GM12872 (cell line): ENCODE results near the gene NAXD.

Experiments
- TF ChIP-seq, protein P1 (sequence below): IDR thresholded peaks from 3 replicates; pipeline ENCODE4 v1.5.1; 2011; ENCODE audit warnings: low read depth, mild to moderate bottlenecking, low read length, moderate library complexity; ENCODE audit not compliant: insufficient read depth

The NAXD gene

DNA sequence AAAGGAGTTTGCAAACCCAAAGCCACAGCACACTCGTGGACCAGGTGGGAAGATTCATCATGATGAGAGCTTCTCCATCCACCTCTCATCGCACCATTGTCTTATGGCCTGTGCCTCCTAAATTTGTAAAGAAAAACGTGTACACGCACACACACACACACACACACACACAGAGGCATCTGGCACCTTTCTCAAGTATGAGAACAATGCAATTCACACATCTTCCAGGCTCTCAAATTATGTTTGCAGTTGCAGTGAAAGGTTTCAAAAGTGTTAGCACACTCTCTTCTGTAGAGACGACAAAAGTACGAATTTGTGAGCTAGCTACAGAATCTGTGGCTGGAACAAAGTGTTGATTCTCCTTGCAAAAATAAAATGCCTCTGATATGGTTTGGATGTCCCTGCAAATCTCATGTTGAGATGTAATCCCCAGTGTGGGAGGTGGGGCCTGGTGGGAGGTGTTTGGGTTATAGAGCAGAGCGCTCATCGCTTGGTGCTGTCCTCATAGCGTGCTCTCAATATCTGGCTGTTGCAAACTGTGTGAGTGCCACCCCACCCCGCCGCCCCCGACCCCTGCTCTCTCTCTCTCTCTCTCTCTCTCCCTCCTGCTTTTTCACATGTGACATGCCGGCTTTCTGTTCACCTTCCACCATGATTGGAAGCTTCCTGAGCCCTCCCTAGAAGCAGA lies 32.0 kb upstream of the NAXD start:
- TF ChIP-seq, protein P1, sequence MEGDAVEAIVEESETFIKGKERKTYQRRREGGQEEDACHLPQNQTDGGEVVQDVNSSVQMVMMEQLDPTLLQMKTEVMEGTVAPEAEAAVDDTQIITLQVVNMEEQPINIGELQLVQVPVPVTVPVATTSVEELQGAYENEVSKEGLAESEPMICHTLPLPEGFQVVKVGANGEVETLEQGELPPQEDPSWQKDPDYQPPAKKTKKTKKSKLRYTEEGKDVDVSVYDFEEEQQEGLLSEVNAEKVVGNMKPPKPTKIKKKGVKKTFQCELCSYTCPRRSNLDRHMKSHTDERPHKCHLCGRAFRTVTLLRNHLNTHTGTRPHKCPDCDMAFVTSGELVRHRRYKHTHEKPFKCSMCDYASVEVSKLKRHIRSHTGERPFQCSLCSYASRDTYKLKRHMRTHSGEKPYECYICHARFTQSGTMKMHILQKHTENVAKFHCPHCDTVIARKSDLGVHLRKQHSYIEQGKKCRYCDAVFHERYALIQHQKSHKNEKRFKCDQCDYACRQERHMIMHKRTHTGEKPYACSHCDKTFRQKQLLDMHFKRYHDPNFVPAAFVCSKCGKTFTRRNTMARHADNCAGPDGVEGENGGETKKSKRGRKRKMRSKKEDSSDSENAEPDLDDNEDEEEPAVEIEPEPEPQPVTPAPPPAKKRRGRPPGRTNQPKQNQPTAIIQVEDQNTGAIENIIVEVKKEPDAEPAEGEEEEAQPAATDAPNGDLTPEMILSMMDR, result no peak

DNA sequence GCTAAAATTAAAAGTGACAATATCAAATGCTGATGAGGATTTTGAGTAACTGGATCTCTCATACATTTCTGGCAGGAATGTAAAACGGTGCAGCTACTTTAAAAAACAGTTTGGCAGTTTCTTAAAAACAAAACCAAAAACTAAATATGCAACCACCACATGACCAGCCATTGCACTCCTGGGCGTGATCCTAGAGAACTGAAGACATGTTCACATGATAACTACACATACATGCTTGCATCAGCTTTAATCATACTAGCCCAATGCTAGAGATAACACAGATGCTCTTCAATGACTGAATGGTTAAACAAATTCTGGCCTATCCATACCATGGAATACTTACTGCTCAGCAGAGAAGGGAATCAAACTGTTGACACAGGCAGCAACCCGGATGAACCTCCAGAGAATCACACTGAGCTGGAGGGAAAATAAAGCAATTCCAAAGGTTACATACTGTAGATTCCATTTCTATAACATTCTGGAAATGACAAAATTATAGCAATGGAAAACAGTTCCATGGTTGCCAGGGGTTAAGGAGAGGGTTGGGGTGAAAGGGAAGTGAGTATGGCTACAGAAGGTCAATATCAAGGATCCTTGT lies 25.5 kb upstream of the NAXD start:
- TF ChIP-seq, protein P1, result no peak

DNA sequence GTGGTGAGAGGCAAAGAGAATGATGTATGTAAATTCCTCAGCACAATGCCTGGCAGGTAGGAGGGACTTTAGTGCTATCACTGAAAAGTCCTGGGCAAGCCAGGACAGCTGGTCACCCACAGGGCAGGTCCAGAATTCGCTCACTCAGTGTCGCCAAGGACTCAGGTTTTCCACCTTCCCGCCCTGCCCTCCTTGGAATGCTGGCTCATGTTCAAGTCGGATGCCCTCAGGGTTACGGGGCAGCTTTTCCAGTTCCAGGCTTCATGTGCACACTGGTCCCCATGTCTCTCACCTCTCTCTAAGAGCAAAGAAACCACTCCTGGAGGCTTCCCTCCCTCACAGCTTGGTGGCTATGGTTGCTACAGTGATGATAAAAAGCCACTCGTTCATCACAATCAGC lies 24.8 kb upstream of the NAXD start:
- TF ChIP-seq, protein P1, result no peak

DNA sequence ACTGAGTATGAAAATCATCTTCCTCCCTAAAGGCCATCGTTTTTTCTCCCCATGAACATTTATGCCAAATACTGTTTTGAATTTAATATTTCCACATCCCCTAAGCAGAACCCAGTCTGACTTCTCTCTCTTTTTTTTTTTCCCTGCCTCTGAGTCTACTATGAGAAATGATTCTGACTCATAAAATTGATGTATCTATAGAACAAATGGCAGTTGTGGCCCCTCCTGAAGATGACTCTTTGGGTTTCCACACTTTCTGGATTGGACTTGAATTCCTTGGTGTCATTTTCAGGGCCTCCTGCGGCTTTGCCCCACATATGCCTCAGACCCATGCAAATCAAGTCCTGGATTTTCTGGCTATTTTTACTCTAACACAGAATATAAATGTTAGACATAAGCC lies 22.7 kb upstream of the NAXD start:
- TF ChIP-seq, protein P1, result no peak

DNA sequence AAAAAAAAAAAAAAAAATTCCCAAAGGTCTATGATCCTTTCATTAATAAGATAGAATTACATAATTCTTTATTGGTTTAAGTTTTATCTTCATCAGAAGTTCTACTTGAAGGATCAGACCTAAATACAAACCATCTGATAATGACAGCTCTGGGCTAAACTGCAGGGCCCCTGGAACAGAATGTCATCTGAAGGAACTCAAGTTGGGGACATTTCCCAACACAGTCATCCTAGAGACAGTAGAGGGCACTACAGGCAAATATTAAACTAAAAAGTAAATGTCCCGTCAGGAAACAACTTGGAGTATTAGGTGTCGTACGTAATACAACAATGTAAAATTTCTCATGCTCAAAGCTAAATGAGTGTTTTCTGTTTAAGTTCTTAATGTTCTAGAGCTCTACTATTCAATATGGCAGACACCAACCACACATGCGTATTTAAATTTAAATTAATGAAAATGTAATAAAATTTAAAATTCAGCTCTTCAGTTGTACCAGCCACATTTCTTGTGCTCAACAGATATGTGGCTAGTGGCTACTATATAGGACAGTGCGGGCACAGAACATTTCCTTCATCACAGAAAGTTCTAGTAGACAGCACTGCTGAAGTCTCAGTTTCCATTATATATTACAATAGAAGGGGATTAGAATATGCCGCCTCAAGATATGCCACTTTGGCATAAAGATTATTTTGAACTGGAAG lies 21.8 kb upstream of the NAXD start:
- TF ChIP-seq, protein P1, result peak; percentile 56

DNA sequence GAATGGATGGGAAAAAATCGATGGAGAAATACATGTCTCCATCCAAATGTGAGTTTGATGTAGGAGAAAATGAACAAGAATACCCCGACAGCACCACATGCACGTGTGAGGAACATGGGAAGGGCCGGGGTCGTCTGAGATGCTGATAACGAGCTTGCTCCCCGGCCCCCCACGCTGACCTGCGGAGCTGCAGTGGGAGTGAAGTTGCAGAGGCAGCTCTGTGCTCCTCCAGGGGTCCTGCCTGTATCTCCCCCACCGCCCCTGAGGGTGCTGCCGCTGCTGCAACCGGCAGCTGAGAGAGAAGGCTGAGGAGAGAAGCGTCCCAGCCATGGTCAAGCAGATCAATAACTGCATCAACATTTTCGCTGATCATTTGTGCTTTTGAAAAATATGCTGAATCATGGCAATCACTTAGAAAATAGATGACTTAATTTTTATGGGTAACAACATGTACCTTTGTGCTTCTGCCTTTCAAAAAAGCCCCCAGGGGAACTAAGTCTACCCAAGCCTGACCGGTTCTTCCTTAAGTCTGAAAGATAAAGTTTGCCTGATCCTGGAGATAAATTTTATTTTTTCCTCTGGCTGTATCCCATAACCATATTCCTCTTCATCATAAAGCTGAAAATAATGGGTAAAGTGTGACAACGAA lies 18.2 kb upstream of the NAXD start:
- TF ChIP-seq, protein P1, result no peak

DNA sequence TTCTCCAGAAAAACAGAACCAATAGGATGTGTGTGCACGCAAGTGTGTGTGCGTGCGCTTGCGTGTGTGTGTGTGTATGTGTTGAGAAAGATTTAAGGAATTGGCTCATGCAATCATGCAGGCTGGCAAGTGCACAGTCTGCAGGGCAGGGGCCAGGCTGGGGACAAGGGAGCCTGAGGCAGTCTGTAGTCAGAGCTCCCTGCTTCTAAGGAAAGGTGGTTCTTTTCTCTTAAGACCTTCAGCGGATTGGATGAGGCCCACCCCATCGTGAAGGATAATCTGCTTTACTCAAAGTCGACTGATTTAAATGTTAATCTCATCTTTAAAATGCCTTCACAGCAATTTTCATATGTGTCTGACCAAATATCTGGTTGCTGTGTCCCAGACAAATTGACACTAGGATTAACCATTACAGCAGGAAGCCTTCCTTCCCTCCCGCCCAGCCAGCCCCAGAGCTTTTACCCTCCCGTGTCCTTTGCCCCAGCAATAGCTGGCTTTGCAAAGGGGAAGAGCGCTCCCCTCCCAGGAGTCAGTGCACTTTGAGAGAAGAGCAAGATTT lies 15.0 kb upstream of the NAXD start:
- TF ChIP-seq, protein P1, result no peak
